Neural cell (in vitro differentiated cells): ENCODE data around the gene NPAS3. TPM values are rescaled to one million over a fixed set of nuclear protein-coding genes. Genes with fewer than 3 reads are reported as not detected.

Experiments used
- H2AFZ ChIP-seq: fragments of 200-600, 300-800 bp; sonication (generic), shearing (Covaris generic); 2 replicates; pipeline ENCODE4 v1.6.0; 2014; ENCODE audit warnings: low read depth, mild to moderate bottlenecking, antibody characterized with exemption, low read length, moderate library complexity
- H3F3A ChIP-seq: fragments of 200-600 bp; shearing (Covaris generic); 2 replicates; pipeline ENCODE4 v1.6.1; 2016; ENCODE audit warnings: mild to moderate bottlenecking, moderate library complexity, mixed read lengths, antibody characterized with exemption, low read length; ENCODE audit not compliant: insufficient read depth, poor library complexity, severe bottlenecking
- H3K27ac ChIP-seq: fragments of 200-600, 300-800 bp; sonication (generic), shearing (Covaris generic); 2 replicates; pipeline ENCODE4 v1.5.1; 2014; ENCODE audit warnings: mild to moderate bottlenecking, low read length, moderate library complexity
- H3K27me3 ChIP-seq: fragments of 300-800, 200-600 bp; sonication (generic), shearing (Covaris generic); 2 replicates; pipeline ENCODE4 v1.6.0; 2014; ENCODE audit warnings: mild to moderate bottlenecking, low read depth, low read length, moderate library complexity; ENCODE audit not compliant: insufficient read depth
- H3K36me3 ChIP-seq: fragments of 300-800, 200-600 bp; sonication (generic), shearing (Covaris generic); 2 replicates; pipeline ENCODE4 v1.5.1; 2014; ENCODE audit warnings: mild to moderate bottlenecking, antibody characterized with exemption, low read length, moderate library complexity; ENCODE audit not compliant: insufficient read depth
- H3K4me2 ChIP-seq: fragments of 300-800, 200-600 bp; sonication (generic), shearing (Covaris generic); 2 replicates; pipeline ENCODE4 v1.6.0; 2014; ENCODE audit warnings: mild to moderate bottlenecking, low read length
- H3K4me3 ChIP-seq: fragments of 300-800, 200-600 bp; sonication (generic), shearing (Covaris generic); 2 replicates; pipeline ENCODE4 v1.5.1; 2014; ENCODE audit warnings: mild to moderate bottlenecking, low read length, moderate library complexity
- H3K79me2 ChIP-seq: fragments of 200-600 bp; shearing (Covaris generic); replicated peaks from 2 replicates; pipeline ENCODE4 v1.6.0; 2014; ENCODE audit warnings: mild to moderate bottlenecking, low read length, moderate library complexity; ENCODE audit not compliant: insufficient read depth
- H3K9ac ChIP-seq: fragments of 300-800, 200-600 bp; sonication (generic), shearing (Covaris generic); 2 replicates; pipeline ENCODE4 v1.6.1; 2016; ENCODE audit warnings: mild to moderate bottlenecking, low read length, mixed read lengths
- H3K9me2 ChIP-seq: fragments of 200-600 bp; shearing (Covaris generic); 2 replicates; pipeline ENCODE4 v1.6.1; 2016; ENCODE audit warnings: mild to moderate bottlenecking, low read length, mixed read lengths; ENCODE audit not compliant: insufficient read depth
- H3K9me3 ChIP-seq: fragments of 200-600, 300-800 bp; sonication (generic), shearing (Covaris generic); 2 replicates; pipeline ENCODE4 v1.6.1; 2016; ENCODE audit warnings: mild to moderate bottlenecking, mixed run types, low read length, moderate library complexity, mixed read lengths
- H4K20me1 ChIP-seq: fragments of 200-600 bp; shearing (Covaris generic); 2 replicates; pipeline ENCODE4 v1.6.1; 2016; ENCODE audit warnings: mild to moderate bottlenecking, mixed run types; ENCODE audit not compliant: insufficient read depth
- EP300 ChIP-seq: fragments of 450-650 bp; conservative IDR thresholded peaks from 2 replicates; pipeline ENCODE4 v1.6.1; 2014; ENCODE audit warnings: antibody characterized with exemption, mild to moderate bottlenecking, moderate library complexity; ENCODE audit not compliant: poor library complexity, severe bottlenecking
- EZH2 ChIP-seq: fragments of 200-600, 300-800 bp; shearing (Covaris generic), sonication (generic); IDR thresholded peaks from 2 replicates; pipeline ENCODE4 v1.6.1; 2014; ENCODE audit warnings: antibody characterized with exemption, low read length, borderline replicate concordance, mild to moderate bottlenecking; ENCODE audit not compliant: insufficient read depth, poor library complexity, severe bottlenecking
- MXI1 ChIP-seq: fragments of 450-650 bp; conservative IDR thresholded peaks from 2 replicates; pipeline ENCODE4 v1.6.1; 2014; ENCODE audit warnings: antibody characterized with exemption, mild to moderate bottlenecking; ENCODE audit not compliant: poor library complexity, severe bottlenecking
- POLR2AphosphoS5 ChIP-seq: IDR thresholded peaks from 2 replicates; pipeline ENCODE4 v1.6.1; 2012
- RAD21 ChIP-seq: fragments of 450-650 bp; conservative IDR thresholded peaks from 2 replicates; pipeline ENCODE4 v1.6.1; 2014; ENCODE audit warnings: antibody characterized with exemption, mild to moderate bottlenecking, moderate library complexity
- SMC3 ChIP-seq: fragments of 450-650 bp; conservative IDR thresholded peaks from 2 replicates; pipeline ENCODE4 v1.6.1; 2014; ENCODE audit warnings: antibody characterized with exemption, mild to moderate bottlenecking, moderate library complexity; ENCODE audit not compliant: poor library complexity
- TAF1 ChIP-seq: IDR thresholded peaks from 2 replicates; pipeline ENCODE4 v1.6.1; 2012; ENCODE audit warnings: low read depth
- polyA plus RNA-seq: library from polyadenylated mRNA; depleted of rRNA; stranded (reverse); fragments of >200 nt; gene quantifications from 2 replicates; pipeline ENCODE4 v1.2.3, GENCODE V29; 2014
- TF ChIP-seq, protein P1 (sequence below): IDR thresholded peaks from 2 replicates; pipeline ENCODE4 v1.6.1; 2012; ENCODE audit warnings: borderline replicate concordance
- TF ChIP-seq, protein P2 (sequence below): fragments of 450-650 bp; IDR thresholded peaks from 2 replicates; pipeline ENCODE4 v1.5.1; 2014; ENCODE audit warnings: antibody characterized with exemption, mild to moderate bottlenecking, moderate library complexity; ENCODE audit not compliant: poor library complexity, severe bottlenecking

The NPAS3 gene
- polyA plus RNA-seq, 1 donor from 2014 or later: 1.3 TPM

DNA sequence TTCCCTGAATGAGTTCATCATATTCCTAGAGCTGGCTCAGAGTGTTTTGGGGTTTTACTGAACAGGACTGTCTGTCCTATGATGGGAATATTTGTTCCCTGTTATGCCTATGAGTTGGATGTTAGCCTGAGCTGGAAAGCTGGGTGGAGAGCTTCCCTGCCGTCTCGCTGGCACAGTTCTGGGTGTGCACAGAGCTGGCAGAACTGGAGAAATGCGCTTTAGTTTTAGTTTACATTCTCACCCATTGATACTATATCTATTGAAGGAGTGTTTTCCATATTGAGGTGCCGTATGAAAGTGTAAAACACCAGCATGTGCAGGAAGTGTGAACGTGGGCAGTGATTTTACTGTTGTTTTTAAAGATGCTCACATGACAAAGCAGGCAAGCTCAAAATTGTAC lies 549.9 kb downstream of the NPAS3 start:
- H3K27ac ChIP-seq: no peak overlapping the region
- H2AFZ ChIP-seq: no peak overlapping the region
- H3F3A ChIP-seq: no peaks in the 10 kb centered on the region
- H3K9me3 ChIP-seq: no peaks in the 10 kb centered on the region
- H3K4me2 ChIP-seq: no peak overlapping the region
- H3K36me3 ChIP-seq: no peaks in the 10 kb centered on the region
- TF ChIP-seq, protein P1, sequence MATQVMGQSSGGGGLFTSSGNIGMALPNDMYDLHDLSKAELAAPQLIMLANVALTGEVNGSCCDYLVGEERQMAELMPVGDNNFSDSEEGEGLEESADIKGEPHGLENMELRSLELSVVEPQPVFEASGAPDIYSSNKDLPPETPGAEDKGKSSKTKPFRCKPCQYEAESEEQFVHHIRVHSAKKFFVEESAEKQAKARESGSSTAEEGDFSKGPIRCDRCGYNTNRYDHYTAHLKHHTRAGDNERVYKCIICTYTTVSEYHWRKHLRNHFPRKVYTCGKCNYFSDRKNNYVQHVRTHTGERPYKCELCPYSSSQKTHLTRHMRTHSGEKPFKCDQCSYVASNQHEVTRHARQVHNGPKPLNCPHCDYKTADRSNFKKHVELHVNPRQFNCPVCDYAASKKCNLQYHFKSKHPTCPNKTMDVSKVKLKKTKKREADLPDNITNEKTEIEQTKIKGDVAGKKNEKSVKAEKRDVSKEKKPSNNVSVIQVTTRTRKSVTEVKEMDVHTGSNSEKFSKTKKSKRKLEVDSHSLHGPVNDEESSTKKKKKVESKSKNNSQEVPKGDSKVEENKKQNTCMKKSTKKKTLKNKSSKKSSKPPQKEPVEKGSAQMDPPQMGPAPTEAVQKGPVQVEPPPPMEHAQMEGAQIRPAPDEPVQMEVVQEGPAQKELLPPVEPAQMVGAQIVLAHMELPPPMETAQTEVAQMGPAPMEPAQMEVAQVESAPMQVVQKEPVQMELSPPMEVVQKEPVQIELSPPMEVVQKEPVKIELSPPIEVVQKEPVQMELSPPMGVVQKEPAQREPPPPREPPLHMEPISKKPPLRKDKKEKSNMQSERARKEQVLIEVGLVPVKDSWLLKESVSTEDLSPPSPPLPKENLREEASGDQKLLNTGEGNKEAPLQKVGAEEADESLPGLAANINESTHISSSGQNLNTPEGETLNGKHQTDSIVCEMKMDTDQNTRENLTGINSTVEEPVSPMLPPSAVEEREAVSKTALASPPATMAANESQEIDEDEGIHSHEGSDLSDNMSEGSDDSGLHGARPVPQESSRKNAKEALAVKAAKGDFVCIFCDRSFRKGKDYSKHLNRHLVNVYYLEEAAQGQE: no peak
- TF ChIP-seq MXI1: no peak
- no peak for TF ChIP-seq EZH2
- TF ChIP-seq RAD21: no peak
- no peak for TF ChIP-seq TAF1
- TF ChIP-seq, protein P2, sequence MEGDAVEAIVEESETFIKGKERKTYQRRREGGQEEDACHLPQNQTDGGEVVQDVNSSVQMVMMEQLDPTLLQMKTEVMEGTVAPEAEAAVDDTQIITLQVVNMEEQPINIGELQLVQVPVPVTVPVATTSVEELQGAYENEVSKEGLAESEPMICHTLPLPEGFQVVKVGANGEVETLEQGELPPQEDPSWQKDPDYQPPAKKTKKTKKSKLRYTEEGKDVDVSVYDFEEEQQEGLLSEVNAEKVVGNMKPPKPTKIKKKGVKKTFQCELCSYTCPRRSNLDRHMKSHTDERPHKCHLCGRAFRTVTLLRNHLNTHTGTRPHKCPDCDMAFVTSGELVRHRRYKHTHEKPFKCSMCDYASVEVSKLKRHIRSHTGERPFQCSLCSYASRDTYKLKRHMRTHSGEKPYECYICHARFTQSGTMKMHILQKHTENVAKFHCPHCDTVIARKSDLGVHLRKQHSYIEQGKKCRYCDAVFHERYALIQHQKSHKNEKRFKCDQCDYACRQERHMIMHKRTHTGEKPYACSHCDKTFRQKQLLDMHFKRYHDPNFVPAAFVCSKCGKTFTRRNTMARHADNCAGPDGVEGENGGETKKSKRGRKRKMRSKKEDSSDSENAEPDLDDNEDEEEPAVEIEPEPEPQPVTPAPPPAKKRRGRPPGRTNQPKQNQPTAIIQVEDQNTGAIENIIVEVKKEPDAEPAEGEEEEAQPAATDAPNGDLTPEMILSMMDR: no peak
- no peak for TF ChIP-seq SMC3
- TF ChIP-seq EP300: no peak
- TF ChIP-seq POLR2AphosphoS5: no peak
- no peak overlapping the region for H3K4me3 ChIP-seq
- H3K27me3 ChIP-seq: no peaks in the 10 kb centered on the region
- no peak overlapping the region for H3K9ac ChIP-seq
- no peaks in the 10 kb centered on the region for H4K20me1 ChIP-seq
- no peaks in the 10 kb centered on the region for H3K9me2 ChIP-seq
- H3K79me2 ChIP-seq: no peaks in the 10 kb centered on the region

DNA sequence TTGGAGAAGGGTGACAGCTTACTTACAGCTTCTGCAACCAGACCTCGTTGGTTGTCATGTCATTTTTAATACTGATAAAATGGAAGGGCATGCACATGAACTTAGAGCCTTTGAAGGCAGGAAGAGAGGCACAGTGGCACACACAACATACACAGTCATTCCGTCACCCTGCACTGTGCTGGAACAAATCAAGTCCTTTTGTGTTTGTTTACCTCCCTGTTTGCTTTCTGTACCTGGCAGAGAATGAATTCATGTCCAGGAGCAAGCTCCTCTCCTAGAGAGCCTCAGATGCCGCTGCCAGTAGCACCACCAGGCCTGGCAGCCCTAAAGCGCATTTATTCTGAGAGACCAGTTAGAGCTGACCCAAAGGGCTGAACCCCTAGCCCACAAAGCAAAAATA lies 551.9 kb downstream of the NPAS3 start:
- no peaks in the 10 kb centered on the region for H3F3A ChIP-seq
- no peaks in the 10 kb centered on the region for H3K9me3 ChIP-seq
- H3K79me2 ChIP-seq: no peaks in the 10 kb centered on the region
- TF ChIP-seq EZH2 (no peak), MXI1 (no peak), TAF1 (no peak), POLR2AphosphoS5 (no peak), EP300 (no peak), SMC3 (no peak), RAD21 (no peak)
- TF ChIP-seq, protein P2: no peak
- TF ChIP-seq, protein P1: no peak
- no peaks in the 10 kb centered on the region for H3K36me3 ChIP-seq
- H3K9ac ChIP-seq: no peak overlapping the region
- H3K4me2 ChIP-seq: no peak overlapping the region
- H3K27me3 ChIP-seq: no peaks in the 10 kb centered on the region
- no peaks in the 10 kb centered on the region for H3K9me2 ChIP-seq
- H2AFZ ChIP-seq: no peak overlapping the region
- H3K4me3 ChIP-seq: no peak overlapping the region
- no peaks in the 10 kb centered on the region for H4K20me1 ChIP-seq
- H3K27ac ChIP-seq: no peak overlapping the region
